GM10248 (cell line): ENCODE results near the gene PRDM16.

ENCODE experiments used
- CTCF ChIA-PET: fragments of 300-600 bp; sonication (Branson Sonifier 250); formaldehyde crosslinking; extraction: SDS; loops from one replicate; lab custom pipeline; 2021; ENCODE audit warnings: antibody characterized with exemption; lab: Yijun Ruan, JAX
- POLR2A ChIA-PET: fragments of 350-650 bp; sonication (Branson Sonifier 250); formaldehyde crosslinking; extraction: SDS; loops from one replicate; lab custom pipeline; 2020; ENCODE audit warnings: antibody characterized with exemption; lab: Yijun Ruan, JAX
- DNase-seq: peaks from one replicate; pipeline ENCODE4 v3.0.0; 2012; ENCODE audit errors: extremely low spot score
- CTCF ChIP-seq: IDR thresholded peaks from 2 replicates; pipeline ENCODE4 v1.5.1; 2012; ENCODE audit warnings: mild to moderate bottlenecking, low read depth; ENCODE audit errors: extremely low read depth, missing control alignments, control extremely low read depth

PRDM16 gene

GRCh38 chr1:3209201-3209600, 140.2 kb downstream of the PRDM16 start:
- DNase-seq, result no peak
- TF ChIP-seq CTCF, result no peak
- ChIA-PET CTCF (no interaction called here), POLR2A (no interaction called here)

- no peak for TF ChIP-seq CTCF
- DNase-seq, result no peak
- ChIA-PET CTCF (no interaction called here), POLR2A (no interaction called here)
These were observed 142.8 kb downstream of the PRDM16 start for GRCh38 chr1:3211582-3212375.

- DNase-seq, result no peak
- TF ChIP-seq CTCF, result no peak
- POLR2A ChIA-PET, result no interaction called here
- CTCF ChIA-PET, result no interaction called here
These were observed 143.7 kb downstream of the PRDM16 start for GRCh38 chr1:3212453-3213355.

GRCh38 chr1:3213730-3214129, 144.7 kb downstream of the PRDM16 start:
- POLR2A ChIA-PET, result no interaction called here
- DNase-seq, result no peak

GRCh38 chr1:3215198-3216014, 146.4 kb downstream of the PRDM16 start:
- ChIA-PET POLR2A (no interaction called here), CTCF (no interaction called here)
- no peak for TF ChIP-seq CTCF
- no peak for DNase-seq

More at GRCh38 chr1:3213730-3214129, 144.7 kb downstream of the PRDM16 start:
- TF ChIP-seq CTCF, result no peak
- CTCF ChIA-PET, result no interaction called here

GRCh38 chr1:3216015-3216391, 147.0 kb downstream of the PRDM16 start:
- ChIA-PET POLR2A (no interaction called here), CTCF (no interaction called here)
- no peak for DNase-seq
- no peak for TF ChIP-seq CTCF
